HepG2 (cell line): Measurements from ENCODE around the gene UTF1. TPM values are rescaled to one million over a fixed set of nuclear protein-coding genes. Genes with fewer than 3 reads are reported as not detected.

Experiments used
- ARID4A ChIP-seq: sonication (generic); formaldehyde crosslinking; IDR thresholded peaks from 2 replicates; pipeline ENCODE4 v1.5.0; 2020; ENCODE audit warnings: mild to moderate bottlenecking, missing genetic modification reagents, borderline replicate concordance
- BHLHE40 ChIP-seq: IDR thresholded peaks from 2 replicates; pipeline ENCODE4 v1.6.1; 2011; ENCODE audit warnings: low read length, improper control_type of control experiment
- ELF3 ChIP-seq: IDR thresholded peaks from 2 replicates; pipeline ENCODE4 v1.6.1; 2016; ENCODE audit warnings: missing genetic modification reagents, missing compliant biosample characterization
- KLF6 ChIP-seq: IDR thresholded peaks from 2 replicates; pipeline ENCODE4 v1.8.0; 2016; ENCODE audit warnings: missing biosample characterization, missing genetic modification reagents
- PAXIP1 ChIP-seq: sonication (generic); formaldehyde crosslinking; conservative IDR thresholded peaks from 2 replicates; pipeline ENCODE4 v1.4.0; 2020; ENCODE audit warnings: mild to moderate bottlenecking, missing genetic modification reagents, moderate library complexity
- SKI ChIP-seq: fragments of 450-650 bp; IDR thresholded peaks from one replicate; pipeline ENCODE4 v1.6.1; 2018; ENCODE audit warnings: mild to moderate bottlenecking; ENCODE audit not compliant: partially characterized antibody
- UBTF ChIP-seq: sonication (generic); formaldehyde crosslinking; IDR thresholded peaks from 2 replicates; pipeline ENCODE4 v1.4.0; 2020; ENCODE audit warnings: mild to moderate bottlenecking, missing genetic modification reagents
- ZEB1 ChIP-seq: IDR thresholded peaks from 2 replicates; pipeline ENCODE4 v1.6.1; 2012; ENCODE audit warnings: mild to moderate bottlenecking, low read depth, inconsistent platforms; ENCODE audit not compliant: insufficient replicate concordance
- ZMAT3 ChIP-seq: sonication (generic); formaldehyde crosslinking; conservative IDR thresholded peaks from 2 replicates; pipeline ENCODE4 v1.7.0; 2021; ENCODE audit warnings: missing genetic modification reagents
- ZNF891 ChIP-seq: sonication (generic); formaldehyde crosslinking; IDR thresholded peaks from 2 replicates; pipeline ENCODE4 v1.5.0; 2020; ENCODE audit warnings: mild to moderate bottlenecking, missing genetic modification reagents
- ZSCAN5A ChIP-seq: sonication (generic); formaldehyde crosslinking; IDR thresholded peaks from 2 replicates; pipeline ENCODE4 v1.8.0; 2022; ENCODE audit warnings: mild to moderate bottlenecking, missing genetic modification reagents, borderline replicate concordance
- polyA plus RNA-seq, 8 experiments: library from polyadenylated mRNA; depleted of rRNA in 3 of 8; stranded (reverse) in 7 of 8; unstranded in 1 of 8; fragments of >200 nt; fragmentation: Illumina TruSeq in 4 of 8; extraction: Trizol in 4 of 8; gene quantifications; 2 replicates each; pipeline versions ENCODE4 v1.2.1 to v1.2.3, GENCODE V29; 2011 to 2016; ENCODE audit warnings: low read depth in 4 of 8, missing spikeins in 1 of 8, mixed read lengths in 1 of 8; ENCODE audit not compliant: insufficient read depth in 1 of 8
- total RNA-seq, 5 experiments: library from RNA; depleted of rRNA; stranded (reverse); fragments of >200 nt; fragmentation: Illumina TruSeq; extraction: Trizol; gene quantifications; 2 replicates each; pipeline ENCODE4 v1.2.3, GENCODE V29; 2016; ENCODE audit warnings: low read depth in 1 of 5

Gene UTF1
- total and polyA plus RNA-seq, 2 of the 13 experiments (the other 11 are each of a cell fraction or from before 2014, with no cell fraction given), result not detected

GRCh38 chr10:133278577-133279265, 48.7 kb downstream of the UTF1 start (continued):
- TF ChIP-seq ZSCAN5A (CRISPR knock-in tag), result no peak
- no peak for TF ChIP-seq ZMAT3 (CRISPR knock-in tag)
- TF ChIP-seq BHLHE40, result no peak
- peak; percentile 48; the same call in 1 of the 2 replicates for TF ChIP-seq UBTF
- no peak for TF ChIP-seq ZEB1
- TF ChIP-seq ELF3 (CRISPR knock-in tag), result peak; percentile 64
- peak; percentile 20; the same call in 1 of the 2 replicates for TF ChIP-seq ARID4A (CRISPR knock-in tag)
- no peak for TF ChIP-seq KLF6
- TF ChIP-seq ZNF891 (CRISPR knock-in tag), result 0 out of 2 replicates have a peak, but pooled peaks have one; percentile 24
- 0 out of 2 replicates have a peak, but pooled peaks have one; percentile 20 for TF ChIP-seq PAXIP1 (CRISPR knock-in tag)
- peak; percentile 69 for TF ChIP-seq SKI
